HL-60/S4 (cell line): ENCODE measurements around the gene PNPLA4.

Source experiments
- in situ Hi-C: fragments of 300-500 bp; cut with MboI; formaldehyde crosslinking; loops from 2 replicates; pipeline ENCODE4 v1.14.3; 2022; ENCODE audit warnings: low sequenced_read_pairs

The PNPLA4 gene

GRCh38 chrX:7872042-7872441, 55.2 kb downstream of the PNPLA4 start:
- in situ Hi-C loops: no loop called here

GRCh38 chrX:7852166-7852565, 75.0 kb downstream of the PNPLA4 start:
- in situ Hi-C loops: no loop called here
